ENCODE data around the gene MLST8.
A peak's percentile ranks its signal among the peaks of the same experiment; 100 is the strongest.

The MLST8 gene

GRCh38 chr16:2170587-2171435 lies 34.4 kb upstream of the MLST8 start:
- Histone ChIP-seq H3K9me3 (no peaks in the 10 kb centered on the region), H3K4me1 (no peaks in the 10 kb centered on the region), H3K27me3 (no peaks in the 10 kb centered on the region), H3K36me3 (peaks cover 53 to 98% (median 87%) of the 10 kb centered on the region in 3 donors), H3K4me3 (peak overlapping the region; percentile 28 to 36), H3K27ac (no peak overlapping the region)
- no peak for DNase-seq
- intact Hi-C loops (cut with DNase I; ENCODE audit: low total_unique reads), result no loop called here
- TF ChIP-seq CTCF (IDR thresholded peaks at IDR 0.05), result no peak

- no peak for DNase-seq
- TF ChIP-seq CTCF (IDR thresholded peaks at IDR 0.05), result no peak
- H3K4me1 ChIP-seq, result no peaks in the 10 kb centered on the region
- no peak overlapping the region for H3K4me3 ChIP-seq
- no peaks in the 10 kb centered on the region for H3K9me3 ChIP-seq
- no peaks in the 10 kb centered on the region for H3K27me3 ChIP-seq
- intact Hi-C loops (cut with DNase I; ENCODE audit: low total_unique reads), result no loop called here
- no peak overlapping the region for H3K27ac ChIP-seq
- peaks cover 56 to 98% (median 91%) of the 10 kb centered on the region in 3 donors for H3K36me3 ChIP-seq
Observed at GRCh38 chr16:2171601-2172178, 33.6 kb upstream of the MLST8 start.

- Histone ChIP-seq H3K27ac (no peak overlapping the region), H3K27me3 (no peaks in the 10 kb centered on the region), H3K4me1 (no peaks in the 10 kb centered on the region), H3K9me3 (no peaks in the 10 kb centered on the region), H3K36me3 (peaks cover 60 to 98% (median 91%) of the 10 kb centered on the region in 3 donors), H3K4me3 (no peak overlapping the region)
- DNase-seq, result no peak
- TF ChIP-seq CTCF (IDR thresholded peaks at IDR 0.05), result no peak
- intact Hi-C loops (cut with DNase I; ENCODE audit: low total_unique reads), result no loop called here
Observed at GRCh38 chr16:2172688-2173335, 32.4 kb upstream of the MLST8 start.

GRCh38 chr16:2173366-2173765 lies 31.9 kb upstream of the MLST8 start:
- intact Hi-C loops (cut with DNase I; ENCODE audit: low total_unique reads), result no loop called here
- H3K36me3 ChIP-seq, result peaks cover 56 to 95% (median 90%) of the 10 kb centered on the region in 3 donors
- no peak for DNase-seq
- TF ChIP-seq CTCF (IDR thresholded peaks at IDR 0.05), result no peak
- no peak overlapping the region for H3K27ac ChIP-seq
- H3K9me3 ChIP-seq, result no peaks in the 10 kb centered on the region
- H3K4me1 ChIP-seq, result peaks cover 0 to under 1% (median 0%) of the 10 kb centered on the region in 4 donors
- no peak overlapping the region for H3K4me3 ChIP-seq
- H3K27me3 ChIP-seq, result peaks cover 0 to 5% of the 10 kb centered on the region in 2 donors

- Histone ChIP-seq H3K27ac (no peak overlapping the region), H3K36me3 (peaks cover 52 to 91% (median 85%) of the 10 kb centered on the region in 3 donors), H3K4me1 (peaks cover 0 to 3% (median 0%) of the 10 kb centered on the region in 4 donors)
Observed at GRCh38 chr16:2173916-2174315, 31.3 kb upstream of the MLST8 start.

More at GRCh38 chr16:2173916-2174315, 31.3 kb upstream of the MLST8 start:
- H3K27me3 ChIP-seq, result peaks cover 0 to 8% of the 10 kb centered on the region in 2 donors
- no peak for TF ChIP-seq CTCF (IDR thresholded peaks at IDR 0.05)
- no peak overlapping the region for H3K4me3 ChIP-seq
- no peaks in the 10 kb centered on the region for H3K9me3 ChIP-seq
- intact Hi-C loops (cut with DNase I; ENCODE audit: low total_unique reads), result no loop called here
- DNase-seq, result no peak

All from tibial artery (tissue), 4 donors.